Measurements from ENCODE around the gene HMGXB3.

DNA sequence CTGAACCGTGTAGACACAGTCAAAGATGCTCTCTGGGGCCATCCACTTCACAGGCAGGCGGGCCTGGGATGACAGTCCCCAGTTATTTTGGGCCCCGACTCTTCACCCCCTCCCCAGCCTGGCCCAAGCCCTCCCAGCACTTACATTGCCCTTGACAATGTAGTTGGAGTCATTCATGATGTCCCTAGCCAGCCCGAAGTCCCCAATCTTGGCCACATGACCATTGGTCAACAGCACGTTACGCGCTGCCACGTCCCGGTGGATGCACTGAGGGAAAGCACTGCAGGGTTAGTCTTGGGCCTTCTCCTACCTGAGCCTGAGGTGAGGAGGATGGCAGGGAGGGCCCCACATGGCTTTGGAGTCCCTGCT lies 55.5 kb downstream of the HMGXB3 start:
- TF ChIP-seq CTCF (IDR thresholded peaks at IDR 0.05; ENCODE audit: low read depth, low read length): no peak
- TF ChIP-seq POLR2A (IDR thresholded peaks at IDR 0.05; ENCODE audit: extremely low read depth, insufficient read length): no peak
- TF ChIP-seq MYC (IDR thresholded peaks at IDR 0.05; ENCODE audit: low read depth, low read length): no peak
- TF ChIP-seq MAX (IDR thresholded peaks at IDR 0.05; ENCODE audit: low read depth, low read length): no peak
